ENCODE results near the gene NMRK2.

NMRK2 gene

DNA sequence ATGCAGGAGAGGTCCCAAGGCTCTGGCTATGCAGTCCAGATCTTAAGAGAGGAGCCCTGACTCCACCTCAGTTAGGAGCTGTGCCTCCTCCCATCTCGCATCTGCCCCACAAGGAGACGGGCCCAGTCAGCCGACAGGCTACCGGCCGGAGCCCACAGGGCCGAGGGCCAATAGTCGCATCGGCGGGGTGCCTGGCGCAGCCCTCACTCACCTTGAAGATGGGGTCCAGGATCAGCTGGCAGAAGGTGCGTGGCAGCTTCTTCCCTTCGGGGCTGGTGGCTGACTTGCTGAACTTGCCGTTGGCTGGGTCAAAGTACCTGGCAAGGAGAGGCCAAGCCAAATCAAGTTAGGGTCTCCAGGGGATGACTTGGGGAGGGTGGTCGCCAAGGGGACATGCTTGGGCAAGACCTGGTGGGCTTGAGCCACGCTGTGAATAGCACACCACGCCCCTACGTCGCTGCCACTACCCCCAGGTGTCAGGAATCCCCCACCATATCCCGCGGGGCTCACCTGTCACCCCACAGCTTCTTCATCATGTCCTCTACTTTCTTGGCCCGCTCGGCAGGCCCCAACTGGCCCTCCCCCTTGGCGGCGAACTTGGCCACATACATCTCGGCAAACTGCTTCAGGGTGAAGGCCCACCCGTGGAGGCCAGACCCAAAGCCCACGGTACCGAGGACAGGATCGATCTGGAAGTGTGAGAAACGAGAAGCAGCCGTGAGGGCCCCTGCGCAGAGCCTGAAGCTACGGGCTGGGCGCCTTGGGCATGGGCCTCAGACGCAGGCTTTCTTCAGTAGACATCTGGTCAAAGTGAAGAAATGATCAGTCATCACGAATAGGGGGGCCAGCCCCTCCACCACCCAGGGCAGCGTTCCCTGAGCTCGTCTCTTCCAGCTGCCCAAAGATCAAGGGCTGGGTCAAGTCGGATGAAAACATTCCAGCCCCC lies 49.1 kb downstream of the NMRK2 start:
- no peak for FAIRE-seq

GRCh38 chr19:3982701-3983541 lies 50.1 kb downstream of the NMRK2 start:
- no peak for FAIRE-seq

DNA sequence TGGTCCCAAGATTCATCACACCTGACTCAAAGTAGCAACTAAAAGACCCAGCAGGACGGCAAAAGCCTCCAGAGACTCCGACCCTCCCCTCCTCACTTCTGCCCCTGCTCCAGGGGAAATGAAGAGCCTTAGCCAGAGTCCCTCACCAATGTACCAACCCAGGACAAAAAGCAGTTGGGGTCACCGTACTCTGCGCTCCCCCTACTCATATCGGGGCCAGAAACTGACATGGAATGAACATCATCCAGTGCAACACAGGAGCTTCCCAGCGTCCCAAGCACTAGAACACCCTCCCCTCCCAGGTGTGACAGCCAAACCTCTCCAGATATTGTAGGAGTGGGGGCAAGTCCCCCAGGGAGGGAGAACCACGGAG lies 50.7 kb downstream of the NMRK2 start:
- FAIRE-seq = no peak

DNA sequence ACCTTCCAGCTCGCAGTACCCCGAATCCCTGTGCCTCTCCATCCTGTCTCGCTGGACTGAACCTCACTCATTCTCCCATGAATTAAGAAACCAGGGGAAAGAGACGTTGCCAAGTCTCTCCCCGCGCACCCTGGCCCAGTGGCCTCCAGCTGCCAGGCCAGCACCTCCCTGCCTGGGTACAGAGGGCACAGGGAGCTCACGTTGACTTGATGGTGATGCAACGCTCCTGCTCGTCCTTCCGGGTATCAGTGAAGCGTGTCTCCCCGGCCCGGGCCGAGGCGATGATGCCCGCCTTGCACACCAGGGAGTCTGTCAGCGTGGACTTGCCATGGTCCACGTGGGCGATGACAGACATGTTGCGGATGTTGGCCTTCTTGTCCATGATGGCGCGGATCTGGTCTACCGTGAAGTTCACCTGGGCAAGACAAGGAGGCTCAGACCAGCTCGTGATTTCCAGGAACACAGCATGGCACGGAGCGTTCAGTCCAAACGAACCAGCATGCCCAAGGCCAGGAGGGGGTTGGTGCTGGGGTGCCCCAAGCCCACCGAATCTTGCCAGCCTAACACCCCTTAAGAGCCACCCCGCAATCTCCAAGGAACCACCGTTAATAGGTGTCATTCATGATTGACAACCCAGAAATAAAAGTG lies 51.2 kb downstream of the NMRK2 start:
- no peak for FAIRE-seq

- FAIRE-seq = no peak
Measured at GRCh38 chr19:3984584-3984907, 51.7 kb downstream of the NMRK2 start.

GRCh38 chr19:3984908-3985642 lies 52.2 kb downstream of the NMRK2 start, which contains the start of gene EEF2:
TSS of gene EEF2 (minus strand) at chr19:3985463. CDS start at chr19:3985380, 83 bp downstream.
- FAIRE-seq = no peak

DNA sequence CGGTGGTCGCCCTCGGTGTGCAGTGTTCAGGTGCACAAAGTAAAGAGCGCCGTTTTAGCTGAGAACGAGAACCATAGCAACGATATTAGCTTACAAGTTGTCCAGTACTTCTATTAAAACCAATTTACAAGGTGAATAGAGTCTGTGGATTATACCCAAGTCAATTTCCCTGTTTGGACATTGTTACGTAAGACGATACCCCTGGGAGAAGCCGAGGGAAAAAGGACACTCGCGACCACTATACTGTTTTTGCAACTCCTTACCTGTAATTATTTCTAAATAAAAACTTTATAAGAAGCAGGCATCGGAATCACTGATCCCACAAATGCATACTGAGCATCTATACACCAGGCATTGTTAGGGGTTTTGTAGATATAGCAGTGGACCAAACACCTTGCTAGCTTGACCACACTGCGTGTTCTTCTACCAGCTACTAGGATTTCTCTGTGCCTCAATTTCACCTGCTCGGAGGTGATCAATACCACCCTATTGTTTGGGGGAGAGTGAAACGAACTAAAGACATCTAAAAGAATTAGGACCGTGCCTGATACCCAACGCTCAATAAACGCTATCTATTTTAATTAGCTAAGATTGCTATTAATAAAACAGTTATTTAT lies 52.9 kb downstream of the NMRK2 start:
- FAIRE-seq = no peak

DNA sequence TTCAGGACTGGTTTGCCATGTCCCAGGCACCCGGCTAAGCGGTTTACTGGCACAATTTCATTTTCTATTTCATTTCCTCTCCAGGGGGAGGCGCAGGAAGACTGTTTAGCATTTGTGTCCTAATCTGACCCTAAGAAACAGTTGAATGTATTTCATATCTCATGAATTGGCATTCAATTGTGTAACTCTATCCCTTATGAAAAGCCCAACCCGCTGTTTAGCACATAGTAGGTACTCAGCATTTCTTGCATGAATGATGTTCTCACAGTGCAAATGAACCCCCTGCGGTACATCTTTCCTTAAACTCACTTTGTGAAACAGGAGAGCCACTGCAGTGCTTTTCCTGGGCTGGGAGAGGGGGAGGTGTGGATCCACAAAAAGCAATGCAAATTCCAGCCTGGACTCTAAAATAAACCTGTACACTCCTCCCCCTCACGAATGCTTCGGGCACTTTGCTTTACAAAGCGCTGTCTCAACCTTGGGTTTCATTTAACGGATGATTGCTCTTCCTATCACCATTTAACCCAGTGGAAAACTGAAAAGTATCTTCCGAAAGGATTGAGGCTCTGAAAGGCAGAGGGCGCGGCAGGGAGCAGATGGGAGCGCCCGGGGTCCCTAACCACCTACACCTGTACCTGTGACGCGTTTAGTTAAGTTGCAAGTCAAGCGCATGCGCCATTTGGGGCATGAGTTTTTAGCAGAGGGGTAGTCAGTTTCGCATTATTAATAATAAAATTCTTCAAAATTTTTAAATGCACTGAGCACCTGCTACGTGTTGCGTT lies 53.6 kb downstream of the NMRK2 start:
- FAIRE-seq = peak; percentile 91

- peak; percentile 11 for FAIRE-seq
Measured at GRCh38 chr19:3987619-3988371, 54.9 kb downstream of the NMRK2 start.

DNA sequence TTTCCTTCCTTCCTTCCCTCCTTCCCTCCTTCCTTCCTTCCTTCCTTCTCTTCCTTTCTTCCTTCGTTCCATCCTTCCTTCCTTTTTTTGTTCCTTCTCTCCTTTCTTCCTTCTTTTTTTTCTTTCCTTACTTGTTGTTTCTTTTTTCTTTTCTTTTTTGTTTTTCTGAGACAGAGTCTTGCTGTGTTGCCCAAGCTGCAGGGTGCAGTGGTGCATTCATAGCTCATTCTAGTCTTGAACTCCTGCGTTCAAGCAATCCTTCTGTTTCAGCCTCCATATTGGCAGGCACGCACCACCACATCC lies 57.9 kb downstream of the NMRK2 start:
- no peak for FAIRE-seq

Data from A204.1 (cell line).